GM18502 (cell line): ENCODE data around the gene CD200R1.
"Not testable (repeated sequence)": the region's sequence is repeated elsewhere in the genome, so short reads cannot be mapped to it uniquely, and the experiment has no call there.

Source experiments
- ATAC-seq: cut with Tn5 transposase; IDR thresholded peaks from one replicate; pipeline ENCODE4 v1.9.1; 2021; ENCODE audit warnings: mild to moderate bottlenecking; ENCODE audit not compliant: unreplicated experiment, poor library complexity

The CD200R1 gene

GRCh38 chr3:112976953-112977352, 2.0 kb upstream of the CD200R1 start:
- ATAC-seq = no peak

GRCh38 chr3:112976001-112976400, 1.1 kb upstream of the CD200R1 start:
- no peak for ATAC-seq

GRCh38 chr3:112974178-112974517, 755 bp downstream of the CD200R1 start:
- ATAC-seq = peak; percentile 29

GRCh38 chr3:112973325-112974177, 1.4 kb downstream of the CD200R1 start:
- peak; percentile 87 for ATAC-seq

GRCh38 chr3:112972158-112972557, 2.7 kb downstream of the CD200R1 start:
- no peak for ATAC-seq

- no peak for ATAC-seq
Observed at GRCh38 chr3:112967828-112968227, 7.1 kb downstream of the CD200R1 start.

GRCh38 chr3:112967425-112967824, 7.5 kb downstream of the CD200R1 start:
- no peak for ATAC-seq

GRCh38 chr3:112966633-112967032, 8.3 kb downstream of the CD200R1 start:
- no peak for ATAC-seq

GRCh38 chr3:112965656-112966055, 9.2 kb downstream of the CD200R1 start:
- ATAC-seq = no peak

- no peak for ATAC-seq
Observed at GRCh38 chr3:112963683-112964082, 11.2 kb downstream of the CD200R1 start.

- peak; percentile 82 for ATAC-seq
Observed at GRCh38 chr3:112958811-112959560, 15.9 kb downstream of the CD200R1 start.

- no peak for ATAC-seq
Observed at GRCh38 chr3:112956351-112956750, 18.6 kb downstream of the CD200R1 start.

- ATAC-seq = no peak
Observed at GRCh38 chr3:112948346-112948838, 26.5 kb downstream of the CD200R1 start.

GRCh38 chr3:112931736-112932521, 43.0 kb downstream of the CD200R1 start:
- no peak for ATAC-seq

GRCh38 chr3:112930771-112931170, 44.1 kb downstream of the CD200R1 start:
- no peak for ATAC-seq

GRCh38 chr3:112925969-112926368, 48.9 kb downstream of the CD200R1 start:
- no peak for ATAC-seq

GRCh38 chr3:112925560-112925959, 49.3 kb downstream of the CD200R1 start:
- no peak for ATAC-seq

- ATAC-seq = not testable (repeated sequence)
Observed at GRCh38 chr3:112919541-112919940, 55.4 kb downstream of the CD200R1 start.

GRCh38 chr3:112908252-112908651, 66.7 kb downstream of the CD200R1 start:
- ATAC-seq = peak; percentile 98

- no peak for ATAC-seq
Observed at GRCh38 chr3:112904786-112905185, 70.1 kb downstream of the CD200R1 start.

- no peak for ATAC-seq
Observed at GRCh38 chr3:112900113-112900512, 74.8 kb downstream of the CD200R1 start.
